Endothelial cell of umbilical vein (primary cell): ENCODE results near the gene TMEM237. TPM values are rescaled to one million over a fixed set of nuclear protein-coding genes. Genes with fewer than 3 reads are reported as not detected.

Experiments used
- Bru-seq: library from RNA; stranded (reverse); fragments of 400-500 nt; gene quantifications from one replicate; lab custom pipeline; 2021; lab: Mats Ljungman, UMichigan
- BruChase-seq, 2 experiments: library from RNA; stranded (reverse); fragments of 400-500 nt; gene quantifications; one replicate each; lab custom pipeline; 2021; lab: Mats Ljungman, UMichigan
- BruUV-seq: library from RNA; stranded (reverse); fragments of 400-500 nt; replicated peaks from 2 replicates; lab custom pipeline; 2021; lab: Mats Ljungman, UMichigan
- CTCF ChIA-PET: fragments of 300-600, 350-600 bp; sonication (Branson Sonifier 250); formaldehyde crosslinking; loops from one replicate; lab custom pipeline; 2021; ENCODE audit warnings: antibody characterized with exemption, inconsistent platforms; lab: Charles Lee
- POLR2A ChIA-PET: fragments of 300-600, 350-600 bp; sonication (Branson Sonifier 250); formaldehyde crosslinking; loops from one replicate; lab custom pipeline; 2021; ENCODE audit warnings: antibody characterized with exemption, inconsistent platforms; lab: Charles Lee
- DNase-seq: peaks from one replicate; pipeline ENCODE4 v3.0.0-alpha.2; 2011; ENCODE audit warnings: low read depth, low spot score
- FAIRE-seq: peaks from 2 replicates; lab custom pipeline; 2011; peaks lifted over from hg19 to GRCh38; lab: Jason Lieb, UNC
- H2AFZ ChIP-seq: 2 replicates; pipeline ENCODE4 v1.6.0; 2012; ENCODE audit warnings: low read depth, low read length, control low read depth, inconsistent platforms
- H3K27ac ChIP-seq: 2 replicates; pipeline ENCODE4 v1.5.1; 2011; ENCODE audit warnings: low read depth, mild to moderate bottlenecking, control low read depth, low read length, moderate library complexity; ENCODE audit not compliant: insufficient read depth
- H3K27me3 ChIP-seq, 2 experiments: 2 replicates each; pipeline versions ENCODE4 v1.6.0 to v1.6.1; 2011; ENCODE audit warnings: low read length in 2 of 2, mixed read lengths in 1 of 2; ENCODE audit not compliant: control insufficient read depth in 2 of 2, insufficient read depth in 2 of 2
- H3K36me3 ChIP-seq, 2 experiments: 2 replicates in 1 of 2; 3 replicates in 1 of 2; pipeline ENCODE4 v1.5.1; 2011; ENCODE audit warnings: low read length in 2 of 2, mild to moderate bottlenecking in 1 of 2, moderate library complexity in 1 of 2; ENCODE audit not compliant: control insufficient read depth in 2 of 2, insufficient read depth in 2 of 2; ENCODE audit errors: extremely low read depth in 1 of 2
- H3K4me1 ChIP-seq: 3 replicates; pipeline ENCODE4 v1.5.1; 2011; ENCODE audit warnings: mild to moderate bottlenecking, low read length; ENCODE audit not compliant: control insufficient read depth, insufficient read depth; ENCODE audit errors: extremely low read depth
- H3K4me2 ChIP-seq: 2 replicates; pipeline ENCODE4 v1.6.1; 2011; ENCODE audit warnings: low read length, control low read depth, mixed read lengths; ENCODE audit not compliant: insufficient read depth
- H3K4me3 ChIP-seq, 3 experiments: fragments of 200-600 bp in 1 of 3; sonication (generic), shearing (Covaris generic) in 1 of 3; replicated peaks in 1 of 3; 2 replicates each; pipeline ENCODE4 v1.5.1; 2011 to 2016; ENCODE audit warnings: control low read depth in 3 of 3, low read length in 3 of 3, mild to moderate bottlenecking in 2 of 3, inconsistent platforms in 1 of 3, low read depth in 1 of 3, moderate library complexity in 1 of 3; ENCODE audit not compliant: insufficient read depth in 1 of 3
- H3K79me2 ChIP-seq: 2 replicates; pipeline ENCODE4 v1.6.0; 2012; ENCODE audit warnings: low read length, inconsistent platforms; ENCODE audit not compliant: control insufficient read depth, insufficient read depth
- H3K9ac ChIP-seq: replicated peaks from 2 replicates; pipeline ENCODE3; 2011; ENCODE audit warnings: low read length, control low read depth; ENCODE audit not compliant: insufficient read depth; ENCODE audit errors: extremely low read depth
- H3K9me1 ChIP-seq: replicated peaks from 3 replicates; pipeline ENCODE4 v1.6.0; 2011; ENCODE audit warnings: mild to moderate bottlenecking, low read length; ENCODE audit not compliant: control insufficient read depth, insufficient read depth; ENCODE audit errors: extremely low read depth
- H3K9me3 ChIP-seq: replicated peaks from 2 replicates; pipeline ENCODE4 v1.5.1; 2012; ENCODE audit warnings: low read length, inconsistent platforms; ENCODE audit not compliant: control insufficient read depth, insufficient read depth
- H4K20me1 ChIP-seq: replicated peaks from 2 replicates; pipeline ENCODE3; 2011; ENCODE audit warnings: mild to moderate bottlenecking, low read length; ENCODE audit not compliant: control insufficient read depth, insufficient read depth; ENCODE audit errors: extremely low read depth
- EZH2 ChIP-seq: IDR thresholded peaks from 2 replicates; pipeline ENCODE4 v1.6.1; 2012; ENCODE audit warnings: borderline replicate concordance, low read depth, mild to moderate bottlenecking, moderate library complexity, low read length, inconsistent platforms; ENCODE audit not compliant: severe bottlenecking
- FOS ChIP-seq: IDR thresholded peaks from 2 replicates; pipeline ENCODE4 v1.6.1; 2011; ENCODE audit warnings: mild to moderate bottlenecking, low read length, moderate library complexity, borderline replicate concordance; ENCODE audit not compliant: insufficient read depth
- GATA2 ChIP-seq: IDR thresholded peaks from 2 replicates; pipeline ENCODE4 v1.7.0; 2011; ENCODE audit warnings: low read depth, mild to moderate bottlenecking, moderate library complexity, mixed read lengths, low read length; ENCODE audit not compliant: insufficient read length, insufficient read depth
- JUN ChIP-seq: IDR thresholded peaks from 2 replicates; pipeline ENCODE4 v1.6.1; 2011; ENCODE audit warnings: borderline replicate concordance, low read depth; ENCODE audit not compliant: insufficient read length, insufficient read depth
- MAX ChIP-seq: IDR thresholded peaks from 2 replicates; pipeline ENCODE4 v1.6.1; 2011; ENCODE audit not compliant: insufficient read depth, insufficient read length
- MYC ChIP-seq: IDR thresholded peaks from one replicate; pipeline ENCODE4 v1.6.1; 2011; ENCODE audit warnings: mild to moderate bottlenecking, low read depth, low read length
- POLR2A ChIP-seq: IDR thresholded peaks from 2 replicates; pipeline ENCODE4 v1.6.1; 2012; ENCODE audit warnings: low read depth, mild to moderate bottlenecking, control low read depth, low read length
- POLR2AphosphoS5 ChIP-seq: IDR thresholded peaks from 2 replicates; pipeline ENCODE4 v1.6.1; 2012; ENCODE audit warnings: low read depth, mild to moderate bottlenecking, control low read depth, low read length, moderate library complexity; ENCODE audit not compliant: insufficient read depth
- dilution Hi-C: fragments of 300-500 bp; cut with MboI; formaldehyde crosslinking; loops from one replicate; pipeline ENCODE4 v1.15.0; 2019; ENCODE audit warnings: low sequenced_read_pairs; ENCODE audit not compliant: extremely low pct_ligation_motif_present
- intact Hi-C: fragments of 100-400 bp; cut with micrococcal nuclease; formaldehyde crosslinking; loops from one replicate; pipeline ENCODE4 v1.10.0; 2022
- long read RNA-seq: library from polyadenylated mRNA; stranded (forward); transcript quantifications from one replicate; pipeline ENCODE4 v2.0.0, GENCODE V29; 2021
- polyA minus RNA-seq, 3 experiments: library from RNA; depleted of rRNA, polyadenylated mRNA; stranded (reverse); fragments of >200 nt; gene quantifications; 1 replicate in 1 of 3; 2 replicates in 2 of 3; pipeline ENCODE4 v1.2.3, GENCODE V29; 2011
- polyA plus RNA-seq, 4 experiments: library from polyadenylated mRNA; depleted of rRNA in 3 of 4; stranded (reverse) in 3 of 4; unstranded in 1 of 4; fragments of >200 nt; gene quantifications; 2 replicates each; pipeline versions ENCODE4 v1.2.1 to v1.2.3, GENCODE V29; 2011 to 2012; ENCODE audit warnings: missing spikeins in 1 of 4
- total RNA-seq: library from RNA; stranded (reverse); gene quantifications from 2 replicates; pipeline ENCODE4 v1.2.3, GENCODE V29; 2021
- TF ChIP-seq, protein P1 (sequence below), 2 donors: IDR thresholded peaks; 1 replicate in 1 of 2; 2 replicates in 1 of 2; pipeline ENCODE4 v1.5.1; 2011; ENCODE audit warnings: low read length in 2 of 2, mild to moderate bottlenecking in 2 of 2, moderate library complexity in 2 of 2, control low read depth in 1 of 2, inconsistent platforms in 1 of 2, low read depth in 1 of 2; ENCODE audit not compliant: insufficient read depth in 1 of 2; ENCODE audit errors: extremely low read depth in 1 of 2

Gene TMEM237, protein sequence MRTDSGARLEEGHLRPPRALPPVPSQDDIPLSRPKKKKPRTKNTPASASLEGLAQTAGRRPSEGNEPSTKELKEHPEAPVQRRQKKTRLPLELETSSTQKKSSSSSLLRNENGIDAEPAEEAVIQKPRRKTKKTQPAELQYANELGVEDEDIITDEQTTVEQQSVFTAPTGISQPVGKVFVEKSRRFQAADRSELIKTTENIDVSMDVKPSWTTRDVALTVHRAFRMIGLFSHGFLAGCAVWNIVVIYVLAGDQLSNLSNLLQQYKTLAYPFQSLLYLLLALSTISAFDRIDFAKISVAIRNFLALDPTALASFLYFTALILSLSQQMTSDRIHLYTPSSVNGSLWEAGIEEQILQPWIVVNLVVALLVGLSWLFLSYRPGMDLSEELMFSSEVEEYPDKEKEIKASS
- total RNA-seq (57.2 and 64.7 TPM in 2 replicates), polyA plus RNA-seq (36.3 and 41.2 TPM in 2 replicates), polyA minus RNA-seq (56.0 and 66.7 TPM in 2 replicates), Bru-seq, nascent RNA (percentile 88 among the genes with signal in this experiment), BruChase-seq, experiment 1, labeled RNA remaining after a 6-hour chase (percentile 79 among the genes with signal in this experiment), BruChase-seq, experiment 2, labeled RNA remaining after a 2-hour chase (percentile 85 among the genes with signal in this experiment)
- 43.5 and 52.9 TPM in 2 replicates for polyA plus RNA-seq (2011; cell fraction: cytosol; rRNA removed)
- 43.9 and 58.1 TPM in 2 replicates for polyA plus RNA-seq (2011; cell fraction: nucleus; rRNA removed)
- 28.2 and 36.8 TPM in 2 replicates for polyA plus RNA-seq (2012)
- polyA minus RNA-seq (2011; cell fraction: cytosol; rRNA and poly(A)+ RNA removed), result 7.5 TPM
- polyA minus RNA-seq (2011; cell fraction: nucleus; rRNA and poly(A)+ RNA removed), result 35.4 and 55.9 TPM in 2 replicates
- long read RNA-seq, full-length matches to known transcripts, result 83 of 131 reads
- long read RNA-seq, partial matches to known transcripts, result 5 of 131 reads
- long read RNA-seq, other reads (novel, unspliced or antisense), result 43 of 131 reads

DNA sequence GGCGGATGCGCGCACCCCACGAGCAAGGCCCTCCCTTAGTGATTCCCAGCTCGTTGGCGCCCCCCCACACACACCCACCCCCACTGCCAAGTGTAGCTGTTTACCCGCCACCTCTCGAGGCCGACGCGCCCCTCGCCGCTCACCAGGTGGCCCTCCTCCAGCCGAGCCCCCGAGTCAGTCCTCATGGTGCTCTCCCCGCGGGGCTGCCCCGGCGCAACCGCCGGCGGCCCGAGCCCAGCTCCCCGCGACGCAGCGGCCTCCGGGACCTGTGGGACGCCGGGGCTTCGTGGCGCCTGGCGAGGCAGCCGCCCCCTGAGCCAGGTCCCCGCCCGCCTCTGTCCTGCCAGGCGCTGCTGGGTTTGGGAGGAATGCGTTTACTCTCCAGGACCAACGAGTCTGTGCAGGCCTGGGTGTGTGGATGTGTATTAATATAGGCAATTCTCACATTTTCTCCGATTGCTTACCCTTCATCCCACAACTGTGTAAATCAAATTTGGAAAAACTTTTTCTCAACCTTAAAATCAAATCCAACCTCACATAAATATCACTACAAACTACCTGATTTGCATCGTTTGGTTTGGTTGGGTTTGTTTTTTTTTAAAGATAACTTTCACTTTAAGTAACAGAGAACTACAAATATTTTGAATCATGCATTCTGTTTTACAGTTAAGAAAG lies at the start of gene TMEM237:
Gene TMEM237 (minus strand): TSS at position 288 of the 675 bp plus-strand sequence. CDS start 103 bp downstream, at position 185.
- peak within 1 kb of the TSS; percentile 91 for H3K9ac ChIP-seq
- dilution Hi-C loops, result no loop called here
- no TSS peak for BruUV-seq

More for the DNA sequence above, at the start of gene TMEM237:
- POLR2A ChIA-PET, result no interaction called here
- Histone ChIP-seq H3K9me1 (no peaks in the 10 kb centered on the region), H4K20me1 (no peaks in the 10 kb centered on the region), H3K9me3 (no peaks in the 10 kb centered on the region), H3K4me3 (peak within 1 kb of the TSS; percentile 62 to 93 (median 77)), H2AFZ (peak within 1 kb of the TSS; percentile 92), H3K27ac (peak within 1 kb of the TSS; percentile 87), H3K4me1 (peaks cover 12% of the 10 kb centered on the region), H3K36me3 (no peaks in the 10 kb centered on the region), H3K4me2 (peak within 1 kb of the TSS; percentile 98), H3K27me3 (no peaks in the 10 kb centered on the region), H3K79me2 (peaks cover 14% of the 10 kb centered on the region)
- intact Hi-C loops, result loop anchor here (1.0 to 5.0 kb wide), 4 partner anchors 12 to 193 kb away; partner anchors contain the start of genes ALS2, STRADB and TRAK2
- DNase-seq (peak; percentile 61), FAIRE-seq (peak; percentile 21)
- TF ChIP-seq FOS (no peak), POLR2AphosphoS5 (peak; percentile 63), EZH2 (no peak), GATA2 (no peak), JUN (no peak), MYC (no peak), MAX (no peak), POLR2A (peak; percentile 10)
- TF ChIP-seq, protein P1, sequence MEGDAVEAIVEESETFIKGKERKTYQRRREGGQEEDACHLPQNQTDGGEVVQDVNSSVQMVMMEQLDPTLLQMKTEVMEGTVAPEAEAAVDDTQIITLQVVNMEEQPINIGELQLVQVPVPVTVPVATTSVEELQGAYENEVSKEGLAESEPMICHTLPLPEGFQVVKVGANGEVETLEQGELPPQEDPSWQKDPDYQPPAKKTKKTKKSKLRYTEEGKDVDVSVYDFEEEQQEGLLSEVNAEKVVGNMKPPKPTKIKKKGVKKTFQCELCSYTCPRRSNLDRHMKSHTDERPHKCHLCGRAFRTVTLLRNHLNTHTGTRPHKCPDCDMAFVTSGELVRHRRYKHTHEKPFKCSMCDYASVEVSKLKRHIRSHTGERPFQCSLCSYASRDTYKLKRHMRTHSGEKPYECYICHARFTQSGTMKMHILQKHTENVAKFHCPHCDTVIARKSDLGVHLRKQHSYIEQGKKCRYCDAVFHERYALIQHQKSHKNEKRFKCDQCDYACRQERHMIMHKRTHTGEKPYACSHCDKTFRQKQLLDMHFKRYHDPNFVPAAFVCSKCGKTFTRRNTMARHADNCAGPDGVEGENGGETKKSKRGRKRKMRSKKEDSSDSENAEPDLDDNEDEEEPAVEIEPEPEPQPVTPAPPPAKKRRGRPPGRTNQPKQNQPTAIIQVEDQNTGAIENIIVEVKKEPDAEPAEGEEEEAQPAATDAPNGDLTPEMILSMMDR (IDR thresholded peaks at IDR 0.05; ENCODE audit: extremely low read depth in 1 of 2, insufficient read depth in 1 of 2, low read depth in 1 of 2, low read length in 2 of 2), result no peak
- CTCF ChIA-PET, result interaction anchor here (1.0 to 2.3 kb wide), 5 partner anchors 10 to 177 kb away, joined by 3 to 13 read pairs (median 4); partner anchors contain the start of gene MPP4
